Activated naive CD8-positive, alpha-beta T cell treated with anti-CD3 and anti-CD28 coated beads, Interleukin-2, amount 10 ng/mL, durations not matched to agents 7 days and 5 days (primary cell): ENCODE data around the gene PPRC1. TPM values are rescaled to one million over a fixed set of nuclear protein-coding genes. Genes with fewer than 3 reads are reported as not detected.

Source experiments
- ATAC-seq: fragments of 150-1000 bp; cut with Tn5 transposase; one replicate; pipeline ENCODE4 v1.10.0; 2021; ENCODE audit warnings: low read depth, moderate library complexity
- POLR2A ChIA-PET: fragments of 350-600 bp; sonication (Branson Sonifier 250); formaldehyde crosslinking; loops from one replicate; lab custom pipeline; 2021; ENCODE audit warnings: antibody characterized with exemption; lab: Charles Lee
- DNase-seq: peaks from one replicate; pipeline ENCODE4 v3.0.0; 2021
- H3K27ac Mint-ChIP-seq: one replicate; pipeline ENCODE4 v1.8.0; 2022; ENCODE audit warnings: mild to moderate bottlenecking, mixed read lengths
- H3K27me3 Mint-ChIP-seq: one replicate; pipeline ENCODE4 v1.8.0; 2022; ENCODE audit warnings: mild to moderate bottlenecking, moderate library complexity, mixed read lengths
- H3K36me3 Mint-ChIP-seq: one replicate; pipeline ENCODE4 v1.8.0; 2021; ENCODE audit warnings: mild to moderate bottlenecking, mixed read lengths
- H3K4me1 Mint-ChIP-seq: one replicate; pipeline ENCODE4 v1.8.0; 2021; ENCODE audit warnings: mixed read lengths
- H3K4me3 Mint-ChIP-seq: one replicate; pipeline ENCODE4 v1.8.0; 2022; ENCODE audit warnings: mild to moderate bottlenecking, moderate library complexity, mixed read lengths
- H3K9me3 Mint-ChIP-seq: one replicate; pipeline ENCODE4 v1.8.0; 2021; ENCODE audit warnings: mixed read lengths
- total RNA-seq, 2 experiments: library from RNA; stranded (reverse); gene quantifications; one replicate each; pipeline ENCODE4 v1.2.3, GENCODE V29; 2021

Gene PPRC1
- total RNA-seq, 2 experiments from 2014 or later = 46.4 to 47.4 TPM

- DNase-seq (no peak), ATAC-seq (no peak)
- Mint-ChIP-seq H3K27me3 (no peaks in the 10 kb centered on the region), H3K27ac (no peak overlapping the region), H3K4me3 (no peak overlapping the region), H3K4me1 (peaks cover 15% of the 10 kb centered on the region), H3K36me3 (peaks cover 22% of the 10 kb centered on the region), H3K9me3 (peaks cover 14% of the 10 kb centered on the region)
- POLR2A ChIA-PET = interaction anchor here (0.9 to 1.5 kb wide), 2 partner anchors 26 to 229 kb away, joined by 3 to 5 read pairs; partner anchors contain the start of gene FBXL15
Observed at GRCh38 chr10:102191956-102192355, 59.1 kb downstream of the PPRC1 start.

GRCh38 chr10:102195296-102195870 lies 62.5 kb downstream of the PPRC1 start:
- peaks cover 16% of the 10 kb centered on the region for H3K9me3 Mint-ChIP-seq
- H3K27me3 Mint-ChIP-seq = no peaks in the 10 kb centered on the region
- H3K4me3 Mint-ChIP-seq = no peak overlapping the region
- no peaks in the 10 kb centered on the region for H3K4me1 Mint-ChIP-seq
- peaks cover 17% of the 10 kb centered on the region for H3K36me3 Mint-ChIP-seq
- no peak for DNase-seq
- POLR2A ChIA-PET = no interaction called here
- no peak for ATAC-seq
- H3K27ac Mint-ChIP-seq = no peak overlapping the region

DNA sequence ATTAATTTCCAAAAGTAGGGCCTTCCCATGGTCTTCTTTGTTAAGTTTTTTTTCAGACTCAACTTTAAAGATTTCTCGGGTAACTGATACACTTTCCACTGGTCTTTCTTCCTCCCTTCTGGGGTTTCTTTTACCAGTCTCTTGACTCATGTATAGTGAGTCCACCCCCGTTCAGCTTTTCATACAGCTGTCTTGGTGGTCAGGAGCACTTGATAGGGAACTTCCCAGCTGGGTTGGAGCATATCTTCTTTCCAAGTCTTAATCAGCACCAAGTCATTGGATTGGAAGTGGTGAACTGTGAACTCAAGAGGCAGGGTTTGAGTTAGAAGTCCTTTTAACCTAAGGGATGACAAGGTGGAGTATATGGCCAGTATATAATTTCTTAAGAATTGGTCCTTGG lies 64.1 kb downstream of the PPRC1 start:
- Mint-ChIP-seq H3K36me3 (peaks cover 6% of the 10 kb centered on the region), H3K9me3 (peaks cover 9% of the 10 kb centered on the region), H3K27me3 (no peaks in the 10 kb centered on the region), H3K4me3 (no peak overlapping the region), H3K27ac (no peak overlapping the region), H3K4me1 (no peaks in the 10 kb centered on the region)
- DNase-seq (no peak), ATAC-seq (no peak)
- POLR2A ChIA-PET = no interaction called here

- peaks cover 7% of the 10 kb centered on the region for H3K9me3 Mint-ChIP-seq
- H3K4me3 Mint-ChIP-seq = no peak overlapping the region
- H3K36me3 Mint-ChIP-seq = peaks cover 7% of the 10 kb centered on the region
- POLR2A ChIA-PET = no interaction called here
- ATAC-seq (no peak), DNase-seq (no peak)
- peaks cover 4% of the 10 kb centered on the region for H3K4me1 Mint-ChIP-seq
- H3K27ac Mint-ChIP-seq = no peak overlapping the region
- no peaks in the 10 kb centered on the region for H3K27me3 Mint-ChIP-seq
Observed at GRCh38 chr10:102198027-102198426, 65.2 kb downstream of the PPRC1 start.

Other genes with a start within 250 kb of the PPRC1 start
- 10 to 100 TPM; 27.8 to 30.5 TPM for gene ARMH3, start 76.9 kb upstream of the PPRC1 start, total RNA-seq
- gene HPS6, start 67.7 kb upstream of the PPRC1 start, total RNA-seq = 10 to 100 TPM; 23.8 to 25.8 TPM
- 100 to 1,000 TPM; 115 to 117 TPM for gene LDB1, start 12.7 kb upstream of the PPRC1 start, total RNA-seq
- gene NOLC1, start 19.3 kb downstream of the PPRC1 start, total RNA-seq = 10 to 100 TPM; 73.8 to 78.3 TPM
- under 1 TPM in 1 of 2 experiments, not detected in 1; 0.22 TPM for gene ELOVL3, start 93.3 kb downstream of the PPRC1 start, total RNA-seq
- not detected for gene PITX3, start 108.5 kb downstream of the PPRC1 start, total RNA-seq
- gene GBF1, start 112.5 kb downstream of the PPRC1 start, total RNA-seq = 10 to 100 TPM; 40.1 to 40.6 TPM